H54 (cell line): ENCODE results near the gene UTF1.

ENCODE experiments used
- DNase-seq: peaks from one replicate; pipeline ENCODE4 v3.0.0; 2011; ENCODE audit warnings: low spot score, mixed read lengths; ENCODE audit not compliant: insufficient read length
- FAIRE-seq: peaks from 3 replicates; lab custom pipeline; 2011; peaks lifted over from hg19 to GRCh38; lab: Jason Lieb, UNC
- POLR2A ChIP-seq: IDR thresholded peaks from 2 replicates; pipeline ENCODE4 v1.6.1; 2011; ENCODE audit warnings: low read depth, mild to moderate bottlenecking, low read length

The UTF1 gene

GRCh38 chr10:133279326-133280226, 49.6 kb downstream of the UTF1 start:
- DNase-seq (no peak), FAIRE-seq (no peak)
- no peak for TF ChIP-seq POLR2A

DNA sequence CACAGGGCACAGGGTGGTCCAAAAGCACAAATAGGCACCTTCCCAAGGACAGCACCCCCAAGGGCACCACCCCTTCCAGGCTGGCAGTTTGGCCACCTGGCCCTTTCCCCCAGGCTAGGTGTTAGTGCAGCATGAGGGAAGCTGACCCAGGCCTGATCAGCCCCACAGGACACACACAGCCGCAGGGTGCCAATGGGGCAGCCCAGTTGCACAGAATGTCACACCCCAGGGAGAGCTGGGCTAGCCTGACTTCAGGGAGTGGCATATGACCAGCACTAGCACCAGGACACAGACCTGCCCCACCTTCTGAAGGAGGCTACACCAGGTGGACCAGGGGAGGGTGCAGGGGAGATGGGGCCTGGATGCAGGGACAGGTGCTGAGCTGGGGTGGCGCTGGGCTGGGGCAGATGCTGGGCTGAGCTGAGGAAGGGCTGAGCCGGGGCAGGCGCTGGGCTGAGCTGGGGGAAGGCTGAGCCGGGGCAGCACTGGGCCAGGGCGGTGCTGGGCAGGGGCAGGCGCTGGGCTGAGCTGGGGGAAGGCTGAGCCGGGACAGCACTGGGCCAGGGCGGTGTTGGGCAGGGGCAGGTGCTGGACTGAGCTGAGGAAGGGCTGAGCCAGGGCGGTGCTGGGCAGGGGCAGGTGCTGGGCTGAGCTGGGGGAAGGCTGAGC, 50.5 kb downstream of the UTF1 start:
- FAIRE-seq (no peak), DNase-seq (no peak)
- no peak for TF ChIP-seq POLR2A

DNA sequence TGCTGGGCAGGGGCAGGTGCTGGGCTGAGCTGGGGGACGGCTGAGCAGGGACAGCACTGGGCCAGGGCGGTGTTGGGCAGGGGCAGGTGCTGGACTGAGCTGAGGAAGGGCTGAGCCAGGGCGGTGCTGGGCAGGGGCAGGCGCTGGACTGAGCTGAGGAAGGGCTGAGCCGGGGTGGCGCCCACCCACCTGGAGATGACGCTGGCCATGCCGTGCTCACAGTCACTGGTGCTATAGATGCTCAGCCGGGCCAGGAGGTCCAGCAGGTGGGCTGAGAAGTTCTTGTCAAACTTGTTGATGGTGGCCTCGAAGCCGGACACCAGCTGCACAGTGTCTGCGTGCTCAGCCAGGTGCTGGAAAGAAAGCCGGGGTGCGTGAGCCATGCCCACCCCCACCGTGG, 51.1 kb downstream of the UTF1 start:
- no peak for FAIRE-seq
- no peak for DNase-seq
- no peak for TF ChIP-seq POLR2A
